ENCODE data around the gene CD93.

CD93 gene

DNA sequence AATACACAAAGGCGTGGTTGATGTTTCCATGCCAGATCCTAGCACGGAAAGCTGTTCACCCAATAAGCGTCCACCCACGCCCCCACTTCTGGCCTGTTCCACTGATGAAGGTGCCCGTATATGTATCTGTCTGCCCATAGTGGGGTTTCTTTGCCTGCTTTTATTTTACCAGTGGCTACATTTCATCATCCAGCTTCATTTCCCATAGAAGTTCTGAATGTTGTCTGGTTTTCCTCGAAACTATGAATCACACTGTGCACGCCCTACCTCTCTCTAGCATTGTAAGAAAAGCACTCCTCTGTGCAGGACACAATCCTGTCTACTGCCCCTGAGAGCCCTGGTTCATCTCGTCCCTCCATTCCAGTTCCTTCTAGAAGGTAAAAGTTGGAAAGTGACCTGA is 8.8 kb upstream of the CD93 start:
- no peak for DNase-seq (ENCODE audit: low read depth)
- TF ChIP-seq CTCF (conservative IDR thresholded peaks at IDR 0.05; ENCODE audit: control insufficient read depth, insufficient read depth, low read depth, low read length) = no peak
- no peak overlapping the region for H3K4me3 ChIP-seq (ENCODE audit: control insufficient read depth, low read depth, low read length)

DNA sequence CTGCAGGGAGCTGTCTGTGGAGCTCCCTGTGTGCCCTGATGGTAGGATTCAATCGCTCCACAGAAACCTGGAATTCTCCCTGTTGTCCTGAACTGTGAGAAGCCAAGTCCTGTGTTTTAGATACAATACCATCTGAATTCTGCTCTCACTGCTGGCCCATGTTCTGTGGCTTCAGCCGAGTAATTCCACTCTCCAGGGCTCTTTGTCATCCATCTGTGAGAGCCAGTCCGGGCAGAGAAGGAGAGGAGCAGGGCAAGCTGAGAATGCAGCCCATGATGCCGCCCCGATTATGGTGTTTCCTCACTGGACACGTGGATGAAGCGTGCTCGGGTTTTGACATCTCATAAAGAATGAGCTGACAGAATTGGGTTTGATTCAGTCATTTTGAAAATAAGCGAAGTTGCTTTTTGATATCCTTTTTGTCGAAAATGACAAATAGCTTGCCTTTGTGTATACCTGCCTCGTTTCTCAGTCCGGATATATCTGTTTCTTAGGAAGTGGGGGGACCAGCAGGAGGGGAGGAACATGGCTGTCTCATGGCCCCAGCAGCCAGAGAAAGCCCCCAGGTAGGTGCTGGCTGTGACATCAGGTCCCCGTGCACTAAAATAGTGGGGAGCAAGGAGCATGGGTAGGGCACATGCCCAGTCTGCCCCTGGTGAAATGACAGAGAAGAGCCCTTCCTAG is 8.2 kb upstream of the CD93 start:
- DNase-seq (ENCODE audit: low read depth) = no peak
- TF ChIP-seq CTCF (conservative IDR thresholded peaks at IDR 0.05; ENCODE audit: control insufficient read depth, insufficient read depth, low read depth, low read length) = no peak
- no peak overlapping the region for H3K4me3 ChIP-seq (ENCODE audit: control insufficient read depth, low read depth, low read length)

DNA sequence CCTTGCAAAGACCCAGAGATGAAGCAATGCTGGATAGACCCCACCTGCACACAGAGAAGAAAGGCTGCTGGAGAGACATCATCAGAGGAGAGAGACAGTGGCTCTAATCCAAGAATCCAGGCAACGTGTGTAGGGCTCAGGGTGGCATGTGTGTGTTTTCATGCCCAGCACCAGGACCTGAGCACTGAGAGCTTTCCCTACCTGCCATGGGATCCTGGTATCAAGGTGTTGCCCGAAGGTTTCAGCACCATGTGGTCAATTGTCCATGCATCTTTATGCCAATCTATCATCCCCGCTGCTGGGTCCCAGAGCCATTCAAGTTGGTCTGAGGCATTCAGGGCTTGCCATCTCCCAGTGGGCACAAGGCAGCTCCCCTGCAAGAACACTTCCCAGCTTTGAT is 7.5 kb upstream of the CD93 start:
- H3K4me3 ChIP-seq (ENCODE audit: control insufficient read depth, low read depth, low read length) = no peak overlapping the region
- no peak for TF ChIP-seq CTCF (conservative IDR thresholded peaks at IDR 0.05; ENCODE audit: control insufficient read depth, insufficient read depth, low read depth, low read length)
- DNase-seq (ENCODE audit: low read depth) = no peak

- no peak for TF ChIP-seq CTCF (conservative IDR thresholded peaks at IDR 0.05; ENCODE audit: control insufficient read depth, insufficient read depth, low read depth, low read length)
- no peak overlapping the region for H3K4me3 ChIP-seq (ENCODE audit: control insufficient read depth, low read depth, low read length)
- DNase-seq (ENCODE audit: low read depth) = no peak
Measured at GRCh38 chr20:23092861-23093495, 6.9 kb upstream of the CD93 start.

DNA sequence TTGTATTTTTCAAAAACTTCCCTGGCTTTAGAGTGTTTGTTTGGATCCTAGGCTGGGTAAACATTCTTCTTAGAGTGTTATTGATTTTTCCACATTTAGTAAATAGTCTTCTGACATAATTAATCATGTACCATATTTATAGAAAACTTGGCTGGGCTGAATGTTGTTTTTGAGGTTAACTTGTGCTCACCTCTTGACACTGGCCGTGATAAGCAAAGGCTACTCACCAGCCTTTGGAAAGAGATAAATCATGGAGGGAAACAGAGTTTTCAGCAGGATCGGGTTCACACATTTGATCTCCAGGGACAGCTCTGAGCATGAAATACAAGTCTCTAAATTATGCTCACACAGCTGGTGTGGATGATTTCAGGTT is 6.2 kb upstream of the CD93 start:
- TF ChIP-seq CTCF (conservative IDR thresholded peaks at IDR 0.05; ENCODE audit: control insufficient read depth, insufficient read depth, low read depth, low read length) = no peak
- peak; percentile 5 for DNase-seq (ENCODE audit: low read depth)
- no peak overlapping the region for H3K4me3 ChIP-seq (ENCODE audit: control insufficient read depth, low read depth, low read length)

GRCh38 chr20:23091721-23092383 is 5.7 kb upstream of the CD93 start:
- no peak overlapping the region for H3K4me3 ChIP-seq (ENCODE audit: control insufficient read depth, low read depth, low read length)
- no peak for DNase-seq (ENCODE audit: low read depth)
- no peak for TF ChIP-seq CTCF (conservative IDR thresholded peaks at IDR 0.05; ENCODE audit: control insufficient read depth, insufficient read depth, low read depth, low read length)

All from fibroblast of mammary gland (primary cell).